Smooth muscle cell (in vitro differentiated cells): ENCODE results near the gene STX8. TPM values are rescaled to one million over a fixed set of nuclear protein-coding genes. Genes with fewer than 3 reads are reported as not detected.
"Not testable (repeated sequence)": the region's sequence is repeated elsewhere in the genome, so short reads cannot be mapped to it uniquely, and the experiment has no call there.

Experiments used
- DNase-seq: peaks from one replicate; lab custom pipeline; 2025; ENCODE audit not compliant: unreplicated experiment; lab: John Stamatoyannopoulos, UW
- H2AFZ ChIP-seq: fragments of 200-600 bp; sonication (generic); 2 replicates; pipeline ENCODE4 v1.6.0; 2016; ENCODE audit warnings: antibody characterized with exemption, low read depth, mild to moderate bottlenecking
- H3F3A ChIP-seq: fragments of 200-600 bp; sonication (generic); 2 replicates; pipeline ENCODE4 v1.6.0; 2017; ENCODE audit warnings: antibody characterized with exemption, low read depth
- H3K27ac ChIP-seq: fragments of 200-600 bp; sonication (generic); 2 replicates; pipeline ENCODE4 v1.5.1; 2016; ENCODE audit warnings: low read depth, mild to moderate bottlenecking
- H3K27me3 ChIP-seq: fragments of 200-600 bp; sonication (generic); 2 replicates; pipeline ENCODE4 v1.6.1; 2016; ENCODE audit warnings: low read depth, mild to moderate bottlenecking
- H3K36me3 ChIP-seq: fragments of 200-600 bp; sonication (generic); 2 replicates; pipeline ENCODE4 v1.5.1; 2016; ENCODE audit warnings: low read depth
- H3K4me1 ChIP-seq: fragments of 200-600 bp; sonication (generic); 2 replicates; pipeline ENCODE4 v1.5.1; 2016; ENCODE audit warnings: low read depth
- H3K4me2 ChIP-seq: fragments of 200-600 bp; sonication (generic); 2 replicates; pipeline ENCODE4 v1.6.0; 2016; ENCODE audit warnings: mild to moderate bottlenecking
- H3K4me3 ChIP-seq: fragments of 200-600 bp; sonication (generic); 2 replicates; pipeline ENCODE4 v1.5.1; 2016; ENCODE audit warnings: mild to moderate bottlenecking
- H3K79me2 ChIP-seq: fragments of 200-600 bp; sonication (generic); 2 replicates; pipeline ENCODE4 v1.6.0; 2016; ENCODE audit warnings: low read depth, mild to moderate bottlenecking
- H3K9ac ChIP-seq: fragments of 200-600 bp; sonication (generic); 2 replicates; pipeline ENCODE4 v1.6.0; 2016; ENCODE audit warnings: low read depth
- H3K9me3 ChIP-seq: fragments of 200-600 bp; sonication (generic); replicated peaks from 2 replicates; pipeline ENCODE4 v1.5.1; 2016; ENCODE audit warnings: low read depth
- H4K20me1 ChIP-seq: fragments of 200-600 bp; sonication (generic); 2 replicates; pipeline ENCODE4 v1.6.0; 2016; ENCODE audit warnings: low read depth
- CTCF ChIP-seq: fragments of 200-600 bp; sonication (generic); IDR thresholded peaks from 2 replicates; pipeline ENCODE4 v1.5.1; 2017; ENCODE audit warnings: borderline replicate concordance, mild to moderate bottlenecking, antibody characterized with exemption; ENCODE audit not compliant: insufficient read depth, poor library complexity, severe bottlenecking
- WGBS: methylation state at CpG from one replicate; pipeline ENCODE4 v1.1.7; 2016; ENCODE audit warnings: low lambda C conversion rate; 5-methylcytosine and 5-hydroxymethylcytosine counted together
- polyA plus RNA-seq: library from polyadenylated mRNA; unstranded; fragments of >200 nt; fragmentation: Nextera tagmentation; extraction: Ambion mirVana; gene quantifications from 2 replicates; pipeline ENCODE4 v1.2.1, GENCODE V29; 2016
- total RNA-seq: library from RNA; depleted of rRNA; stranded (reverse); fragments of >200 nt; gene quantifications from 2 replicates; pipeline ENCODE4 v1.2.3, GENCODE V29; 2014

The STX8 gene
- total and polyA plus RNA-seq, 2 experiments from 2014 or later, result 63.8 to 88.5 TPM

DNA sequence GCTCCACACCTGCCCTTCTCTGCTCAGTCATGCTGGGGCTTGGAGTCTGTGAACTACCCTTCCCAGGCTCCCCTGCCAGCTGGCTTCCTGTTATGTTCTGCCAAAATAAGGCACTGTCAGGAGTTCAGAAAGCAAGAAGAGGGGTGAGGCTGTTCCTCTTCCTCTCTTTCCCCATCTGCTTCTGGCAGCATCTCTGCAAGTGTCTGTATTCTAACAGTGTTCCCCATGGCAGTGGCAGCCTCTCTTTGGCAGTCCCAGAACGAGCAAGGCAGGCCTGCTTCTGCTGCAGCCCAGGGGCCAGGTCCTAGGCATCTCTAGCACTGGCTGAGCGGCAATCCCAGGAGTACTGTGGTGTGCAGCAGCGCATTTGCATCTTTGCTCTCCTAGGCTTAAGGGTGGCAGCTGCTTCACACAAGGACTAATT is 219.1 kb downstream of the STX8 start:
- Histone ChIP-seq H3K4me3 (no peak overlapping the region), H3K79me2 (no peaks in the 10 kb centered on the region), H3F3A (peaks cover 2% of the 10 kb centered on the region), H3K36me3 (no peaks in the 10 kb centered on the region), H3K9me3 (no peaks in the 10 kb centered on the region), H2AFZ (no peak overlapping the region), H3K27ac (no peak overlapping the region), H4K20me1 (peaks cover 13% of the 10 kb centered on the region), H3K4me1 (peaks cover 12% of the 10 kb centered on the region), H3K9ac (no peak overlapping the region), H3K4me2 (no peak overlapping the region), H3K27me3 (no peaks in the 10 kb centered on the region)
- 90% methylated on average over 3 of the region's 3 CpGs for WGBS
- DNase-seq, result no peak
- no peak for TF ChIP-seq CTCF

DNA sequence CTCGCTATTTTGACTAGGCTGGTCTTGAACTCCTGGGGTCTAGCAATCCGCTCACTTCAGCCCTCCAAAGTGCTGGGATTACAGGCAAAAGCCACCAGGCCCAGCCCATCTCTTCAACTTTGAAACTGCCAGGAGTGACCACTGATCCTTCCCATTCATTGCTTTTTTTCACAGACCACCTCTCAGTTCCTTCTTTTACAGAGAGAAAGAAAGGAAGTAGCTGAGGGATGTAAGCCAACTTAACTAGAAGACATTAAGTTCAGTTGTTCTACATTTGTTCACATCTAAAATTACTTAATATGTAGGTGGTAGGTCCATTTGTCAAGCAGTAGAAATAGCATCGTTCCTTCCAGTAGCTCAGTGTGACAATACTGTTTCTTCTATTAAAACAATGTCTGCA is 219.8 kb downstream of the STX8 start:
- TF ChIP-seq CTCF, result no peak
- no peaks in the 10 kb centered on the region for H3K9me3 ChIP-seq
- H3K27ac ChIP-seq, result no peak overlapping the region
- H3K36me3 ChIP-seq, result no peaks in the 10 kb centered on the region
- H3K9ac ChIP-seq, result no peak overlapping the region
- no peak overlapping the region for H2AFZ ChIP-seq
- no peaks in the 10 kb centered on the region for H3F3A ChIP-seq
- peaks cover 6% of the 10 kb centered on the region for H4K20me1 ChIP-seq
- H3K4me3 ChIP-seq, result no peak overlapping the region
- DNase-seq, result no peak
- 96% methylated on average over 3 of the region's 3 CpGs for WGBS
- no peaks in the 10 kb centered on the region for H3K27me3 ChIP-seq
- peaks cover 6% of the 10 kb centered on the region for H3K4me1 ChIP-seq
- H3K79me2 ChIP-seq, result no peaks in the 10 kb centered on the region
- no peak overlapping the region for H3K4me2 ChIP-seq

DNA sequence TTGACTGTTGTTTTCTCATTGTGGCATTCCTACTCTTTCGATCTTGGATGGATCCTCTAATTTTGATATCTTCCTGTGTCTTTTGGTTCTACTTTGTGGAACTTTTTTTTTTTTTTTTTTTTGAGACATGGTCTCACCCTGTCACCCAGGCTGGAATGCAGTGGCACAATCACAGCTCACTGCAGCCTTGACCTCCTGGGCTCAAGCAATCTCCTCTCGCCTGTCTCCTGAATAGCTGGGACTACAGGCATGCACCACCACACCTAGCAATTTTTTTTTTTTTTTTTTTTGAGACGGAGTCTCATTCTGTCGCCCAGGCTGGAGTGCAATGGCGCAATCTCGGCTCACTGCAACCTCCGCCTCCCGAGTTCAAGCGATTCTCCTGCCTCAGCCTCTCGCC is 220.4 kb downstream of the STX8 start:
- not testable (repeated sequence) for H3K27me3 ChIP-seq, H3K4me1 ChIP-seq, H3F3A ChIP-seq, H3K9me3 ChIP-seq, H3K4me3 ChIP-seq, DNase-seq, H3K79me2 ChIP-seq, H3K27ac ChIP-seq, H3K4me2 ChIP-seq, H3K9ac ChIP-seq, H3K36me3 ChIP-seq, H4K20me1 ChIP-seq, H2AFZ ChIP-seq
- 98% methylated on average over 9 of the region's 10 CpGs for WGBS

DNA sequence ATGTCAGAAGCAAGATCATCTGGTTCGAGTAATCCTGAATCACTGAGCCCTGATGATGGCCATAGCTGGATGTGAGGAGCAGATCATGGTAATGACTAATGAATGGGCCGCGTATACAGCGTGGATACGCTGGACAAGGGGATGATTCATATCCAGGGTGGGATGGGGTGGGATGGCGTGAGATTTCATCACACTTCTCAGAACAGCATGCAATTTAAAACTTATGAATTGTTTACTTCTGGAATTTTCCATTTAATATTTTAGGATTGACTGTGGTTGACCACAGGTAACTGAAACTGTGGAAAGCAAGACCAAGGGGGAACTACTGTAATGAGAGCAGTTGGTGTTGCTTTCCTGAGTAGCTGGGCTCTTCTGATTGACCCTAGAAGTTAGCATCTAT is 225.5 kb downstream of the STX8 start:
- Histone ChIP-seq H2AFZ (no peak overlapping the region), H3K27me3 (no peaks in the 10 kb centered on the region), H3K4me3 (no peak overlapping the region), H3K9ac (no peak overlapping the region), H3K79me2 (no peaks in the 10 kb centered on the region), H3K4me2 (no peak overlapping the region), H4K20me1 (peaks cover 4% of the 10 kb centered on the region), H3K9me3 (no peaks in the 10 kb centered on the region), H3K36me3 (no peaks in the 10 kb centered on the region), H3K4me1 (no peaks in the 10 kb centered on the region), H3K27ac (peak overlapping the region; percentile 49), H3F3A (no peaks in the 10 kb centered on the region)
- no peak for DNase-seq
- no peak for TF ChIP-seq CTCF
- 30% methylated on average over 6 of the region's 6 CpGs for WGBS
